PC-9 (cell line): Measurements from ENCODE around the gene LBR. TPM values are rescaled to one million over a fixed set of nuclear protein-coding genes. Genes with fewer than 3 reads are reported as not detected.

Experiments
- BruUV-seq: library from RNA; stranded (reverse); fragments of 400-500 nt; replicated peaks from 2 replicates; lab custom pipeline; 2021; lab: Mats Ljungman, UMichigan
- CTCF ChIA-PET: fragments of 300-600 bp; sonication (Branson Sonifier 250); formaldehyde crosslinking; loops from one replicate; lab custom pipeline; 2022; ENCODE audit warnings: antibody characterized with exemption; lab: Charles Lee
- POLR2A ChIA-PET: fragments of 300-600 bp; sonication (Branson Sonifier 250); formaldehyde crosslinking; loops from one replicate; lab custom pipeline; 2022; ENCODE audit warnings: antibody characterized with exemption; ENCODE audit not compliant: unreplicated experiment; lab: Charles Lee
- DNase-seq, 2 experiments: peaks; one replicate each; pipeline versions ENCODE4 v3.0.0 to v3.0.0-alpha.2; 2015 to 2022; ENCODE audit warnings: mixed read lengths in 1 of 2
- H2AFZ ChIP-seq: fragments of 200-600 bp; sonication (generic); 2 replicates; pipeline ENCODE4 v1.8.1; 2017; ENCODE audit warnings: antibody characterized with exemption
- H3F3A ChIP-seq: fragments of 200-600 bp; sonication (generic); 2 replicates; pipeline ENCODE4 v1.8.1; 2017; ENCODE audit warnings: antibody characterized with exemption, mild to moderate bottlenecking, low read depth; ENCODE audit not compliant: insufficient read depth
- H3K27ac ChIP-seq: fragments of 200-600 bp; sonication (generic); 2 replicates; pipeline ENCODE4 v1.6.1; 2016; ENCODE audit warnings: mixed run types
- H3K27me3 ChIP-seq: fragments of 200-600 bp; sonication (generic); 2 replicates; pipeline ENCODE4 v1.6.1; 2016; ENCODE audit warnings: low read depth, mixed run types; ENCODE audit not compliant: insufficient read depth
- H3K36me3 ChIP-seq: fragments of 200-600 bp; sonication (generic); 2 replicates; pipeline ENCODE4 v1.6.1; 2016; ENCODE audit warnings: low read depth, mixed run types
- H3K4me1 ChIP-seq: fragments of 200-600 bp; sonication (generic); replicated peaks from 2 replicates; pipeline ENCODE4 v1.6.1; 2016; ENCODE audit warnings: mixed run types; ENCODE audit not compliant: insufficient read depth
- H3K4me2 ChIP-seq: fragments of 200-600 bp; sonication (generic); 2 replicates; pipeline ENCODE4 v1.6.1; 2017; ENCODE audit warnings: mixed run types
- H3K4me3 ChIP-seq: fragments of 200-600 bp; sonication (generic); 2 replicates; pipeline ENCODE4 v1.6.1; 2016; ENCODE audit warnings: mixed run types
- H3K79me2 ChIP-seq: fragments of 200-600 bp; sonication (generic); 2 replicates; pipeline ENCODE4 v1.6.1; 2017; ENCODE audit warnings: low read depth, mixed run types
- H3K9me2 ChIP-seq: fragments of 200-600 bp; sonication (generic); 2 replicates; pipeline ENCODE4 v1.8.1; 2017; ENCODE audit warnings: mild to moderate bottlenecking; ENCODE audit not compliant: insufficient read depth
- H3K9me3 ChIP-seq: fragments of 200-600 bp; sonication (generic); 2 replicates; pipeline ENCODE4 v1.8.1; 2016; ENCODE audit warnings: low read depth; ENCODE audit not compliant: insufficient read depth
- H4K20me1 ChIP-seq: fragments of 200-600 bp; sonication (generic); 2 replicates; pipeline ENCODE4 v1.8.1; 2017; ENCODE audit not compliant: insufficient read depth
- CTCF ChIP-seq: fragments of 200-600 bp; sonication (generic); conservative IDR thresholded peaks from 2 replicates; pipeline ENCODE4 v1.6.1; 2017; ENCODE audit warnings: mixed run types, antibody characterized with exemption, mild to moderate bottlenecking, moderate library complexity
- EZH2 ChIP-seq: fragments of 200-600 bp; sonication (generic); IDR thresholded peaks from 2 replicates; pipeline ENCODE4 v1.8.0; 2017; ENCODE audit warnings: antibody characterized with exemption, low read depth
- intact Hi-C: fragments of 100-400 bp; cut with micrococcal nuclease; formaldehyde crosslinking; loops from one replicate; pipeline ENCODE4 v1.10.0; 2022; ENCODE audit not compliant: unreplicated experiment
- total RNA-seq: library from RNA; stranded (reverse); gene quantifications from 2 replicates; pipeline ENCODE4 v1.2.3, GENCODE V29; 2021

The LBR gene
- total RNA-seq, 1 experiment from 2014 or later, result 158 TPM

GRCh38 chr1:225469051-225469450, 41.2 kb upstream of the LBR start:
- Histone ChIP-seq H3K27ac (no peak overlapping the region), H3K36me3 (no peaks in the 10 kb centered on the region), H3K4me1 (peaks cover 29% of the 10 kb centered on the region), H2AFZ (no peak overlapping the region), H3K9me2 (no peaks in the 10 kb centered on the region), H3K4me2 (no peak overlapping the region), H3K79me2 (no peaks in the 10 kb centered on the region), H3K4me3 (no peak overlapping the region), H3K27me3 (no peaks in the 10 kb centered on the region), H3F3A (peaks cover 26% of the 10 kb centered on the region), H4K20me1 (no peaks in the 10 kb centered on the region), H3K9me3 (no peaks in the 10 kb centered on the region)
- intact Hi-C loops, result loop anchor here (5.0 kb wide), 1 partner anchor 593 kb away; the partner anchor contains the start of gene H3-3A
- CTCF ChIA-PET, result no interaction called here
- POLR2A ChIA-PET, result interaction anchor here (0.5 kb wide), 1 partner anchor 593 kb away, joined by 5 read pairs; the partner anchor contains the start of gene H3-3A
- BruUV-seq, result no TSS peak
- no peak for DNase-seq
- TF ChIP-seq EZH2 (no peak), CTCF (no peak)

GRCh38 chr1:225468270-225469020, 40.6 kb upstream of the LBR start:
- DNase-seq, result no peak
- CTCF ChIA-PET, result no interaction called here
- no peaks in the 10 kb centered on the region for H3K9me3 ChIP-seq
- no peak overlapping the region for H3K4me2 ChIP-seq
- intact Hi-C loops, result loop anchor here (5.0 kb wide), 1 partner anchor 594 kb away; the partner anchor contains the start of gene H3-3A
- no peaks in the 10 kb centered on the region for H3K27me3 ChIP-seq
- no TSS peak for BruUV-seq
- no peaks in the 10 kb centered on the region for H3K36me3 ChIP-seq
- peaks cover 35% of the 10 kb centered on the region for H3K4me1 ChIP-seq
- no peaks in the 10 kb centered on the region for H3K9me2 ChIP-seq
- TF ChIP-seq CTCF (no peak), EZH2 (no peak)
- H3K4me3 ChIP-seq, result no peak overlapping the region
- POLR2A ChIA-PET, result interaction anchor here (0.5 kb wide), 2 partner anchors 449 to 594 kb away, joined by 5 to 6 read pairs; partner anchors contain the start of gene H3-3A
- H3K79me2 ChIP-seq, result no peaks in the 10 kb centered on the region
- H2AFZ ChIP-seq, result no peak overlapping the region
- no peak overlapping the region for H3K27ac ChIP-seq
- no peaks in the 10 kb centered on the region for H4K20me1 ChIP-seq
- peaks cover 33% of the 10 kb centered on the region for H3F3A ChIP-seq

GRCh38 chr1:225467193-225468020, 39.6 kb upstream of the LBR start:
- POLR2A ChIA-PET, result no interaction called here
- Histone ChIP-seq H3K27me3 (no peaks in the 10 kb centered on the region), H3K79me2 (no peaks in the 10 kb centered on the region), H3K4me3 (no peak overlapping the region), H4K20me1 (no peaks in the 10 kb centered on the region), H3K27ac (no peak overlapping the region), H3K9me3 (no peaks in the 10 kb centered on the region), H3K4me2 (no peak overlapping the region), H3K36me3 (no peaks in the 10 kb centered on the region), H3K9me2 (no peaks in the 10 kb centered on the region), H2AFZ (no peak overlapping the region), H3F3A (peaks cover 38% of the 10 kb centered on the region), H3K4me1 (peaks cover 42% of the 10 kb centered on the region)
- no peak for DNase-seq
- CTCF ChIA-PET, result no interaction called here
- intact Hi-C loops, result loop anchor here (5.0 kb wide), 1 partner anchor 595 kb away; the partner anchor contains the start of gene H3-3A
- BruUV-seq, result no TSS peak
- TF ChIP-seq CTCF, result no peak
- no peak for TF ChIP-seq EZH2
